ENCODE data around the gene NAP1L1. TPM values are rescaled to one million over a fixed set of nuclear protein-coding genes. Genes with fewer than 3 reads are reported as not detected.
A peak's percentile ranks its signal among the peaks of the same experiment; 100 is the strongest.

NAP1L1 gene
- total RNA-seq = 188 and 233 TPM in 2 replicates

- DNase-seq (ENCODE audit: low read depth) = peak; percentile 99
- no peak for TF ChIP-seq CTCF (IDR thresholded peaks at IDR 0.05; ENCODE audit: insufficient read depth, low read depth, low read length)
- H3K4me3 ChIP-seq (ENCODE audit: low read depth, low read length) = peak within 1 kb of the TSS; percentile 93
Observed at GRCh38 chr12:76083904-76084862, at the start of gene NAP1L1. Gene NAP1L1 (minus strand): TSS chr12:76084685. CDS start chr12:76074219, 10,466 bp downstream.

- TF ChIP-seq CTCF (IDR thresholded peaks at IDR 0.05; ENCODE audit: insufficient read depth, low read depth, low read length) = no peak
- no peak for DNase-seq (ENCODE audit: low read depth)
- H3K4me3 ChIP-seq (ENCODE audit: low read depth, low read length) = no peak overlapping the region
Observed at GRCh38 chr12:76127588-76127987, 43.1 kb upstream of the NAP1L1 start.

- H3K4me3 ChIP-seq (ENCODE audit: low read depth, low read length) = no peak overlapping the region
- no peak for TF ChIP-seq CTCF (IDR thresholded peaks at IDR 0.05; ENCODE audit: insufficient read depth, low read depth, low read length)
- no peak for DNase-seq (ENCODE audit: low read depth)
Observed at GRCh38 chr12:76124456-76124855, 40.0 kb upstream of the NAP1L1 start.

GRCh38 chr12:76123259-76124212, 39.1 kb upstream of the NAP1L1 start:
- DNase-seq (ENCODE audit: low read depth) = no peak
- TF ChIP-seq CTCF (IDR thresholded peaks at IDR 0.05; ENCODE audit: insufficient read depth, low read depth, low read length) = no peak
- no peak overlapping the region for H3K4me3 ChIP-seq (ENCODE audit: low read depth, low read length)

- DNase-seq (ENCODE audit: low read depth) = no peak
- H3K4me3 ChIP-seq (ENCODE audit: low read depth, low read length) = no peak overlapping the region
- no peak for TF ChIP-seq CTCF (IDR thresholded peaks at IDR 0.05; ENCODE audit: insufficient read depth, low read depth, low read length)
Observed at GRCh38 chr12:76119887-76120286, 35.4 kb upstream of the NAP1L1 start.

- no peak overlapping the region for H3K4me3 ChIP-seq (ENCODE audit: low read depth, low read length)
- no peak for DNase-seq (ENCODE audit: low read depth)
- TF ChIP-seq CTCF (IDR thresholded peaks at IDR 0.05; ENCODE audit: insufficient read depth, low read depth, low read length) = no peak
Observed at GRCh38 chr12:76117751-76118150, 33.3 kb upstream of the NAP1L1 start.

All from fibroblast of villous mesenchyme (primary cell).